Activated CD8-positive, alpha-beta T cell treated with anti-CD3 and anti-CD28 coated beads for 36 hours (primary cell): ENCODE data around the gene CCDC154. TPM values are rescaled to one million over a fixed set of nuclear protein-coding genes. Genes with fewer than 3 reads are reported as not detected.

ENCODE experiments used
- ATAC-seq: fragments of 200-7000 bp; cut with Tn5 transposase; one replicate; pipeline ENCODE4 v1.10.0; 2021; ENCODE audit warnings: mild to moderate bottlenecking, moderate library complexity
- CTCF ChIA-PET: fragments of 350-600 bp; sonication (Branson Sonifier 250); formaldehyde crosslinking; loops from one replicate; lab custom pipeline; 2021; ENCODE audit warnings: antibody characterized with exemption; lab: Charles Lee
- POLR2A ChIA-PET: fragments of 350-600 bp; sonication (Branson Sonifier 250); formaldehyde crosslinking; loops from one replicate; lab custom pipeline; 2021; ENCODE audit warnings: antibody characterized with exemption; lab: Charles Lee
- DNase-seq: peaks from one replicate; pipeline ENCODE4 v3.0.0-alpha.2; 2020
- H3K27ac Mint-ChIP-seq: one replicate; pipeline ENCODE4 v1.8.0; 2021; ENCODE audit warnings: mild to moderate bottlenecking, mixed read lengths
- H3K27me3 Mint-ChIP-seq: one replicate; pipeline ENCODE4 v1.8.0; 2021; ENCODE audit warnings: mixed read lengths
- H3K36me3 Mint-ChIP-seq: one replicate; pipeline ENCODE4 v1.8.0; 2021; ENCODE audit warnings: low read depth, mixed read lengths
- H3K4me1 Mint-ChIP-seq: one replicate; pipeline ENCODE4 v1.8.0; 2021; ENCODE audit warnings: low read depth, mixed read lengths
- H3K4me3 Mint-ChIP-seq: one replicate; pipeline ENCODE4 v1.8.0; 2021; ENCODE audit warnings: mild to moderate bottlenecking, moderate library complexity, mixed read lengths
- H3K9me3 Mint-ChIP-seq: one replicate; pipeline ENCODE4 v1.8.0; 2021; ENCODE audit warnings: mixed read lengths
- CTCF ChIP-seq: fragments of 200-600 bp; IDR thresholded peaks from one replicate; pipeline ENCODE4 v1.8.0; 2022; ENCODE audit warnings: antibody characterized with exemption, mild to moderate bottlenecking
- intact Hi-C: fragments of 100-400 bp; cut with micrococcal nuclease; formaldehyde crosslinking; loops from one replicate; pipeline ENCODE4 v1.10.0; 2022
- total RNA-seq, 2 experiments: library from RNA; stranded (reverse); gene quantifications; one replicate each; pipeline ENCODE4 v1.2.3, GENCODE V29; 2021

CCDC154 gene
- total RNA-seq, 2 experiments from 2014 or later: 1.3 to 1.4 TPM

GRCh38 chr16:1461146-1461545, 16.8 kb upstream of the CCDC154 start:
- intact Hi-C loops: no loop called here
- Mint-ChIP-seq H3K27me3 (no peaks in the 10 kb centered on the region), H3K4me1 (peaks cover 6% of the 10 kb centered on the region), H3K9me3 (no peaks in the 10 kb centered on the region), H3K4me3 (no peak overlapping the region), H3K36me3 (peaks cover 2% of the 10 kb centered on the region), H3K27ac (no peak overlapping the region)
- POLR2A ChIA-PET: interaction anchor here (0.9 kb wide), 1 partner anchor 42 kb away, joined by 4 read pairs; no protein-coding TSS in a partner anchor
- CTCF ChIA-PET: no interaction called here
- ATAC-seq: no peak
- no peak for TF ChIP-seq CTCF
- no peak for DNase-seq

- H3K4me3 Mint-ChIP-seq: no peak overlapping the region
- CTCF ChIA-PET: no interaction called here
- peaks cover 2% of the 10 kb centered on the region for H3K36me3 Mint-ChIP-seq
- no peaks in the 10 kb centered on the region for H3K27me3 Mint-ChIP-seq
- no peak for DNase-seq
- H3K27ac Mint-ChIP-seq: no peak overlapping the region
- intact Hi-C loops: no loop called here
- no peaks in the 10 kb centered on the region for H3K9me3 Mint-ChIP-seq
- TF ChIP-seq CTCF: no peak
- peaks cover 6% of the 10 kb centered on the region for H3K4me1 Mint-ChIP-seq
- ATAC-seq: no peak
- POLR2A ChIA-PET: no interaction called here
Measured at GRCh38 chr16:1460602-1461138, 16.3 kb upstream of the CCDC154 start.

GRCh38 chr16:1459967-1460366, 15.6 kb upstream of the CCDC154 start:
- Mint-ChIP-seq H3K27me3 (no peaks in the 10 kb centered on the region), H3K4me3 (no peak overlapping the region), H3K9me3 (no peaks in the 10 kb centered on the region), H3K27ac (no peak overlapping the region), H3K4me1 (peaks cover 6% of the 10 kb centered on the region), H3K36me3 (peaks cover 2% of the 10 kb centered on the region)
- POLR2A ChIA-PET: interaction anchor here (0.7 kb wide), 1 partner anchor 548 kb away, joined by 3 read pairs; no protein-coding TSS in a partner anchor
- ATAC-seq (no peak), DNase-seq (no peak)
- intact Hi-C loops: no loop called here
- no peak for TF ChIP-seq CTCF
- CTCF ChIA-PET: no interaction called here

DNA sequence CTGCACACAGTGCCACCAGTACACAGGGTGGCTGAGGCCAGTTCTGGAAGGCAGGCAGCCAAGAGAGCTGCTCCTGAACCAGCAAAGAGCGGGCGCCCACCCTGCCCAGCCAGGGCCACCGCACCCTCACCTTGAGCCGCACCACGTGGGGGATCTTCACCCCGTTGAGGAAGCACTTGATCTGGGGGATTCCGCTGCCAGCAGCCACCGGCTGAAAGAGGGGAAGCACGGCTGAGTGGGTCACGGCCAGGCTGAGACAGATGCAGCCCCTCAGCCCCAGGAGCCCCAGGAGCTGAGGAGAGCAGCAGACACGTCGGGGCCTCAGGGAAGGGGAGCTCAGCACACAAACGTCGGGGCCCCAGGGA, 14.6 kb upstream of the CCDC154 start:
- H3K9me3 Mint-ChIP-seq: no peaks in the 10 kb centered on the region
- H3K4me1 Mint-ChIP-seq: peaks cover 6% of the 10 kb centered on the region
- no peak overlapping the region for H3K4me3 Mint-ChIP-seq

More for the DNA sequence above, 14.6 kb upstream of the CCDC154 start:
- POLR2A ChIA-PET: interaction anchor here (0.5 to 0.8 kb wide), 2 partner anchors 25 to 47 kb away, joined by 3 read pairs; no protein-coding TSS in a partner anchor
- intact Hi-C loops: no loop called here
- Mint-ChIP-seq H3K27ac (no peak overlapping the region), H3K36me3 (peaks cover 2% of the 10 kb centered on the region), H3K27me3 (no peaks in the 10 kb centered on the region)
- DNase-seq (no peak), ATAC-seq (no peak)
- CTCF ChIA-PET: no interaction called here
- no peak for TF ChIP-seq CTCF
